ENCODE data around the gene ABI3BP. TPM values are rescaled to one million over a fixed set of nuclear protein-coding genes. Genes with fewer than 3 reads are reported as not detected.

Gene ABI3BP
- total RNA-seq, 4 donors from 2014 or later, result 18.2 to 77.0 (median 29.4) TPM

GRCh38 chr3:100765437-100765975 lies 227.7 kb downstream of the ABI3BP start:
- TF ChIP-seq CTCF (IDR thresholded peaks at IDR 0.05) (no peak), POLR2A (IDR thresholded peaks at IDR 0.05) (no peak)
- Histone ChIP-seq H3K27ac (no peak overlapping the region), H3K36me3 (no peaks in the 10 kb centered on the region), H3K27me3 (no peaks in the 10 kb centered on the region), H3K4me3 (no peak overlapping the region), H3K9me3 (no peaks in the 10 kb centered on the region), H3K4me1 (no peaks in the 10 kb centered on the region)
- DNase-seq, result no peak

- Histone ChIP-seq H3K27me3 (no peaks in the 10 kb centered on the region), H3K36me3 (no peaks in the 10 kb centered on the region), H3K9me3 (no peaks in the 10 kb centered on the region), H3K4me1 (no peaks in the 10 kb centered on the region), H3K27ac (no peak overlapping the region), H3K4me3 (no peak overlapping the region)
- TF ChIP-seq CTCF (IDR thresholded peaks at IDR 0.05), result no peak
- TF ChIP-seq POLR2A (IDR thresholded peaks at IDR 0.05), result no peak
- no peak for DNase-seq
These were observed 231.3 kb downstream of the ABI3BP start for GRCh38 chr3:100761951-100762350.

GRCh38 chr3:100761211-100761942 lies 231.8 kb downstream of the ABI3BP start:
- Histone ChIP-seq H3K27ac (no peak overlapping the region), H3K27me3 (no peaks in the 10 kb centered on the region), H3K36me3 (no peaks in the 10 kb centered on the region), H3K9me3 (no peaks in the 10 kb centered on the region), H3K4me3 (no peak overlapping the region), H3K4me1 (no peaks in the 10 kb centered on the region)
- DNase-seq, result no peak
- no peak for TF ChIP-seq POLR2A (IDR thresholded peaks at IDR 0.05)
- peak in 4 of 6 experiments; percentile 9 to 34 (median 28) for TF ChIP-seq CTCF (IDR thresholded peaks at IDR 0.05)

- Histone ChIP-seq H3K27ac (peak overlapping the region in 1 of 4 donors; percentile 20), H3K4me1 (no peaks in the 10 kb centered on the region)
- no peak for DNase-seq
These were observed 232.8 kb downstream of the ABI3BP start for GRCh38 chr3:100760377-100760776.

GRCh38 chr3:100759950-100760349 lies 233.3 kb downstream of the ABI3BP start:
- Histone ChIP-seq H3K27ac (peak overlapping the region in 1 of 4 donors; percentile 20), H3K27me3 (no peaks in the 10 kb centered on the region), H3K9me3 (no peaks in the 10 kb centered on the region), H3K4me3 (no peak overlapping the region), H3K4me1 (no peaks in the 10 kb centered on the region), H3K36me3 (no peaks in the 10 kb centered on the region)
- no peak for TF ChIP-seq POLR2A (IDR thresholded peaks at IDR 0.05)
- TF ChIP-seq CTCF (IDR thresholded peaks at IDR 0.05), result no peak
- DNase-seq, result no peak

More at GRCh38 chr3:100760377-100760776, 232.8 kb downstream of the ABI3BP start:
- Histone ChIP-seq H3K36me3 (no peaks in the 10 kb centered on the region), H3K27me3 (no peaks in the 10 kb centered on the region), H3K4me3 (no peak overlapping the region), H3K9me3 (no peaks in the 10 kb centered on the region)
- TF ChIP-seq CTCF (IDR thresholded peaks at IDR 0.05) (no peak), POLR2A (IDR thresholded peaks at IDR 0.05) (no peak)

Measured in Peyer's patch (tissue), 4 donors.